Endodermal cell (in vitro differentiated cells): ENCODE results near the gene THSD7A. TPM values are rescaled to one million over a fixed set of nuclear protein-coding genes. Genes with fewer than 3 reads are reported as not detected.

ENCODE experiments used
- DNase-seq: peaks from one replicate; pipeline ENCODE4 v3.0.0-alpha.2; 2017
- H3K27ac ChIP-seq: 2 replicates; pipeline ENCODE4 v1.5.1; 2013; ENCODE audit warnings: mild to moderate bottlenecking, low read depth, low read length, moderate library complexity
- H3K27me3 ChIP-seq: 2 replicates; pipeline ENCODE4 v1.6.1; 2013; ENCODE audit warnings: mild to moderate bottlenecking, low read length, moderate library complexity; ENCODE audit not compliant: insufficient read depth, control insufficient read depth, poor library complexity, severe bottlenecking
- H3K36me3 ChIP-seq: 2 replicates; pipeline ENCODE4 v1.7.0; 2013; ENCODE audit warnings: mild to moderate bottlenecking, low read length, moderate library complexity; ENCODE audit not compliant: control insufficient read depth, insufficient read depth
- H3K4me1 ChIP-seq: one replicate; pipeline ENCODE4 v1.7.0; 2013; ENCODE audit warnings: low read length; ENCODE audit not compliant: control insufficient read depth, insufficient read depth
- H3K4me3 ChIP-seq: 2 replicates; pipeline ENCODE4 v1.5.1; 2013; ENCODE audit warnings: mild to moderate bottlenecking, low read length, moderate library complexity
- H3K9ac ChIP-seq: 2 replicates; pipeline ENCODE4 v1.6.1; 2013; ENCODE audit warnings: mild to moderate bottlenecking, low read length, moderate library complexity; ENCODE audit not compliant: poor library complexity, severe bottlenecking; ENCODE audit errors: extremely low read depth
- H3K9me3 ChIP-seq: 2 replicates; pipeline ENCODE4 v1.6.1; 2013; ENCODE audit warnings: mild to moderate bottlenecking, low read length, moderate library complexity; ENCODE audit not compliant: control insufficient read depth
- H3K27ac Mint-ChIP-seq: 2 replicates; pipeline ENCODE4 v1.8.0; 2020; ENCODE audit warnings: mixed read lengths
- H3K27me3 Mint-ChIP-seq: 2 replicates; pipeline ENCODE4 v1.8.0; 2021; ENCODE audit warnings: mild to moderate bottlenecking, mixed read lengths; ENCODE audit not compliant: insufficient read depth
- H3K36me3 Mint-ChIP-seq: 2 replicates; pipeline ENCODE4 v1.8.0; 2020; ENCODE audit warnings: low read depth, mixed read lengths
- H3K4me1 Mint-ChIP-seq: 2 replicates; pipeline ENCODE4 v1.8.0; 2020; ENCODE audit warnings: mixed read lengths
- H3K4me3 Mint-ChIP-seq: 2 replicates; pipeline ENCODE4 v1.8.0; 2020; ENCODE audit warnings: mild to moderate bottlenecking, moderate library complexity, mixed read lengths
- H3K9me3 Mint-ChIP-seq: 2 replicates; pipeline ENCODE4 v1.8.0; 2020; ENCODE audit warnings: mild to moderate bottlenecking, mixed read lengths
- whole genome bisulfite sequencing, 2 experiments: methylation state at CpG; one replicate each; pipeline versions ENCODE4 v1.1.5 to v1.1.7; 2013; ENCODE audit warnings: missing lambda C conversion rate in 2 of 2, mixed read lengths in 1 of 2; ENCODE audit not compliant: insufficient coverage in 1 of 2, insufficient read length in 1 of 2; 5-methylcytosine and 5-hydroxymethylcytosine counted together
- total RNA-seq, 2 donors: library from RNA; stranded (reverse); fragmentation: NEBNext Ultra II Directional in 1 of 2; extraction: Animal tissue kit (Norgen Biotek cat#: 25700) in 1 of 2; gene quantifications; 2 replicates in 1 of 2; 3 replicates in 1 of 2; pipeline ENCODE4 v1.2.1, GENCODE V29; 2021
- TF ChIP-seq, protein P1 (sequence below): fragments of 200-600 bp; sonication (generic); conservative IDR thresholded peaks from 2 replicates; pipeline ENCODE4 v1.5.0; 2021; ENCODE audit warnings: antibody characterized with exemption, mild to moderate bottlenecking

THSD7A gene
- total RNA-seq, 2 donors from 2014 or later = 0.73 to 1.3 TPM

DNA sequence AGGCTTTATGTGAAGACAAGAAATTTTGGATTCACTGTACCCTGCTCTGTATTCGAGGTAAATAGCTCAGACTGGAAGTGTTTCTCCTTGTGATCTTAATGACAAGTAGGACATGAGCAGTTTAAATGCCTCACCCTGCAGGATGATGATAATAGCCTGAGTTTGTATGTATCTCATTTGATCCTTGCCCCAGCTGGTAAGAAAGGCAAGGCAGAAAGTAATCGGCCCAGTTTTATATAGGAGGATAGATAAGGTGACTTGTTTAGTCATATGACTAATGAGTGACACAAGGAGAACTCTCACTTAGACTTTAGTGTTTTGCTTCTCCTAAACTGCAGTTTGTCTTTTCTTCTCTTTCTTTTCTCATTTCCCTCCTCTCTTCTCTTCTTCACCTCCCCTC lies 485.7 kb downstream of the THSD7A start:
- Histone ChIP-seq H3K4me3 (no peak overlapping the region), H3K9me3 (no peaks in the 10 kb centered on the region), H3K9ac (no peak overlapping the region), H3K4me1 (no peaks in the 10 kb centered on the region), H3K27me3 (no peaks in the 10 kb centered on the region), H3K27ac (no peak overlapping the region), H3K36me3 (no peaks in the 10 kb centered on the region)
- peaks cover 3% of the 10 kb centered on the region for H3K4me1 Mint-ChIP-seq
- H3K4me3 Mint-ChIP-seq = no peak overlapping the region
- H3K9me3 Mint-ChIP-seq = peaks cover 4% of the 10 kb centered on the region
- no peaks in the 10 kb centered on the region for H3K36me3 Mint-ChIP-seq
- WGBS, 2 experiments = 93 to 100% methylated on average over 1 to 2 of the region's 2 CpGs
- no peak overlapping the region for H3K27ac Mint-ChIP-seq
- peaks cover 4% of the 10 kb centered on the region for H3K27me3 Mint-ChIP-seq
- TF ChIP-seq, protein P1, sequence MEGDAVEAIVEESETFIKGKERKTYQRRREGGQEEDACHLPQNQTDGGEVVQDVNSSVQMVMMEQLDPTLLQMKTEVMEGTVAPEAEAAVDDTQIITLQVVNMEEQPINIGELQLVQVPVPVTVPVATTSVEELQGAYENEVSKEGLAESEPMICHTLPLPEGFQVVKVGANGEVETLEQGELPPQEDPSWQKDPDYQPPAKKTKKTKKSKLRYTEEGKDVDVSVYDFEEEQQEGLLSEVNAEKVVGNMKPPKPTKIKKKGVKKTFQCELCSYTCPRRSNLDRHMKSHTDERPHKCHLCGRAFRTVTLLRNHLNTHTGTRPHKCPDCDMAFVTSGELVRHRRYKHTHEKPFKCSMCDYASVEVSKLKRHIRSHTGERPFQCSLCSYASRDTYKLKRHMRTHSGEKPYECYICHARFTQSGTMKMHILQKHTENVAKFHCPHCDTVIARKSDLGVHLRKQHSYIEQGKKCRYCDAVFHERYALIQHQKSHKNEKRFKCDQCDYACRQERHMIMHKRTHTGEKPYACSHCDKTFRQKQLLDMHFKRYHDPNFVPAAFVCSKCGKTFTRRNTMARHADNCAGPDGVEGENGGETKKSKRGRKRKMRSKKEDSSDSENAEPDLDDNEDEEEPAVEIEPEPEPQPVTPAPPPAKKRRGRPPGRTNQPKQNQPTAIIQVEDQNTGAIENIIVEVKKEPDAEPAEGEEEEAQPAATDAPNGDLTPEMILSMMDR = no peak
- DNase-seq = no peak

DNA sequence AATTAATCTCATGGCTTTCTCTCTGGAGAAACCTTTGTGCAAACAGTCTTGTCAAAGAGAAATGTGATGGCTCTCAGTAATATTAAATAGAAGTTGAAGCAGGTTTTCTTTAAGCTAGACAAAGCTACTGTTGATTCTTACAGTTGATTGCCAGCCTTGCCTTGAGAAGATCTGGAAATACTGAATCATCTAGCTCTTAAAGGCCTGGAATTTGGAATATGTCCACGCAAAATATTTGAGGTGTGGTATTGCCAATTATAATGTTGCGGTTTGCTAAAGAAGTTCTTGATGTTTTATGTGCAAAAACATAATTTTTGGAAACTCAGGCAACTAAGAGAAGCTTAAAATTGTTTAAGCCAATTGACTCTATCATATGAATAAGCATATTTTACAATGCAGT lies 486.4 kb downstream of the THSD7A start:
- Mint-ChIP-seq H3K27me3 (peaks cover 4% of the 10 kb centered on the region), H3K9me3 (peaks cover 4% of the 10 kb centered on the region), H3K27ac (no peak overlapping the region), H3K4me3 (no peak overlapping the region), H3K36me3 (no peaks in the 10 kb centered on the region), H3K4me1 (peaks cover 6% of the 10 kb centered on the region)
- peaks cover 3% of the 10 kb centered on the region for H3K4me1 ChIP-seq
- no peaks in the 10 kb centered on the region for H3K9me3 ChIP-seq
- H3K27ac ChIP-seq = no peak overlapping the region
- no peaks in the 10 kb centered on the region for H3K27me3 ChIP-seq
- H3K9ac ChIP-seq = no peak overlapping the region
- H3K4me3 ChIP-seq = no peak overlapping the region
- TF ChIP-seq, protein P1 = no peak
- 90 to 100% methylated on average over 1 to 2 of the region's 2 CpGs for WGBS, 2 experiments
- H3K36me3 ChIP-seq = no peaks in the 10 kb centered on the region
- DNase-seq = no peak

DNA sequence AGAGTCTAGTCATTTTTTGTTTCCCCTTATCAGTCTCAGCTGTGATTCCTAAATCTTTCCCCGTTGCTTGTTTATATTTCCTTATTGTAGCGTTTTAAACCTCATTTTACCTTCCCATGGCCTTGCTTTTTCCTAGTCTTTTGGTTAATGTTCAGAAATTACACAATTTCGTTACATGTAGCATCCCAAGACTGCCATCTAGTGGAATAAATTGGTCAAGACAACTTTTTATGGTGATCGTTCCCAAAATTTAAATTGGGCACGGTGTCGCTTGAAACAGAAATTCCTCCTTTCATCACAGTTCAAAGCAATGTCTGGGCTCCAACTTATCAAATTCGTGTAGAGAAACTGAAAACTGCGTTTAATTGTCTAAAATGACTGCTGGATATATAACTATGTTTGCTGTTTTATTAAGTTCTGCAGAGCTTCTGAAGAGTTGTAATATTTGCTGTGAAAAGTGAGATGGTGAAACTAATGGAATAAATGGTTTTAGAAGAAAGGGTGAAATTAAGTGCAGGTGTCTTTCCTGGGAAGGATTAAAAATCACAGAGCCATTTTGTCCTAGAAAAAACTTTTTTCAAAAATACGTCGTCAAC lies 488.1 kb downstream of the THSD7A start:
- no peak for DNase-seq
- peaks cover 4% of the 10 kb centered on the region for H3K27me3 Mint-ChIP-seq
- H3K4me1 Mint-ChIP-seq = peaks cover 6% of the 10 kb centered on the region
- TF ChIP-seq, protein P1 = peak; percentile 87
- no peaks in the 10 kb centered on the region for H3K27me3 ChIP-seq
- H3K27ac Mint-ChIP-seq = no peak overlapping the region
- H3K4me1 ChIP-seq = peaks cover 3% of the 10 kb centered on the region
- H3K4me3 Mint-ChIP-seq = no peak overlapping the region
- no peaks in the 10 kb centered on the region for H3K36me3 Mint-ChIP-seq
- H3K4me3 ChIP-seq = no peak overlapping the region
- no peak overlapping the region for H3K27ac ChIP-seq
- no peaks in the 10 kb centered on the region for H3K9me3 Mint-ChIP-seq
- H3K9me3 ChIP-seq = no peaks in the 10 kb centered on the region
- no peaks in the 10 kb centered on the region for H3K36me3 ChIP-seq
- WGBS, 2 experiments = 25 to 27% methylated on average over 9 to 10 of the region's 10 CpGs
- H3K9ac ChIP-seq = no peak overlapping the region
